ENCODE data around the gene VPS4B. TPM values are rescaled to one million over a fixed set of nuclear protein-coding genes. Genes with fewer than 3 reads are reported as not detected.

The VPS4B gene
- total RNA-seq, 3 donors from 2014 or later, result 83.8 to 167 (median 116) TPM

GRCh38 chr18:63443829-63444228 is 21.6 kb upstream of the VPS4B start:
- no peak for TF ChIP-seq CTCF (IDR thresholded peaks at IDR 0.05)
- ATAC-seq (no peak), DNase-seq (no peak)
- Histone ChIP-seq H3K4me1 (ENCODE audit: low read depth) (no peaks in the 10 kb centered on the region), H3K36me3 (ENCODE audit: low read depth) (no peaks in the 10 kb centered on the region), H3K9me3 (no peaks in the 10 kb centered on the region), H3K4me3 (no peak overlapping the region)
- intact Hi-C loops (cut with DNase I, micrococcal nuclease), result no loop called here

- DNase-seq, result no peak
- intact Hi-C loops (cut with DNase I, micrococcal nuclease), result no loop called here
- no peaks in the 10 kb centered on the region for H3K9me3 ChIP-seq
- no peaks in the 10 kb centered on the region for H3K4me1 ChIP-seq (ENCODE audit: low read depth)
- no peak for ATAC-seq
- no peak for TF ChIP-seq CTCF (IDR thresholded peaks at IDR 0.05)
- no peaks in the 10 kb centered on the region for H3K36me3 ChIP-seq (ENCODE audit: low read depth)
- no peak overlapping the region for H3K4me3 ChIP-seq
These were observed 18.6 kb upstream of the VPS4B start for GRCh38 chr18:63440881-63441280.

GRCh38 chr18:63440219-63440618 is 17.9 kb upstream of the VPS4B start:
- Histone ChIP-seq H3K4me1 (ENCODE audit: low read depth) (no peaks in the 10 kb centered on the region), H3K9me3 (no peaks in the 10 kb centered on the region), H3K36me3 (ENCODE audit: low read depth) (no peaks in the 10 kb centered on the region), H3K4me3 (no peak overlapping the region)
- ATAC-seq (peak; percentile 13), DNase-seq (peak in 1 of 3 donors; percentile 55)
- no peak for TF ChIP-seq CTCF (IDR thresholded peaks at IDR 0.05)
- intact Hi-C loops (cut with DNase I, micrococcal nuclease), result no loop called here

GRCh38 chr18:63439334-63439733 is 17.1 kb upstream of the VPS4B start:
- peak; percentile 69 for TF ChIP-seq CTCF (IDR thresholded peaks at IDR 0.05)
- no peaks in the 10 kb centered on the region for H3K9me3 ChIP-seq
- H3K4me1 ChIP-seq (ENCODE audit: low read depth), result no peaks in the 10 kb centered on the region
- intact Hi-C loops (cut with DNase I, micrococcal nuclease), result loop anchor here (5.0 to 10.0 kb wide), 2 partner anchors 295 to 422 kb away; no protein-coding TSS in a partner anchor
- H3K4me3 ChIP-seq, result no peak overlapping the region
- peak; percentile 81 for ATAC-seq
- peak in 1 of 3 donors; percentile 65 for DNase-seq
- H3K36me3 ChIP-seq (ENCODE audit: low read depth), result no peaks in the 10 kb centered on the region

- Histone ChIP-seq H3K36me3 (ENCODE audit: low read depth) (no peaks in the 10 kb centered on the region), H3K9me3 (no peaks in the 10 kb centered on the region), H3K4me1 (ENCODE audit: low read depth) (no peaks in the 10 kb centered on the region), H3K4me3 (no peak overlapping the region)
- no peak for TF ChIP-seq CTCF (IDR thresholded peaks at IDR 0.05)
- DNase-seq (no peak), ATAC-seq (no peak)
- intact Hi-C loops (cut with DNase I, micrococcal nuclease), result loop anchor here (5.0 to 10.0 kb wide), 2 partner anchors 293 to 421 kb away; no protein-coding TSS in a partner anchor
These were observed 15.9 kb upstream of the VPS4B start for GRCh38 chr18:63438181-63438580.
